HG03025 (cell line): ENCODE results near the gene PIGV.

Experiments used
- ATAC-seq: cut with Tn5 transposase; IDR thresholded peaks from one replicate; pipeline ENCODE4 v1.9.1; 2021; ENCODE audit warnings: mild to moderate bottlenecking, moderate library complexity; ENCODE audit not compliant: unreplicated experiment, low FRiP score

PIGV gene

DNA sequence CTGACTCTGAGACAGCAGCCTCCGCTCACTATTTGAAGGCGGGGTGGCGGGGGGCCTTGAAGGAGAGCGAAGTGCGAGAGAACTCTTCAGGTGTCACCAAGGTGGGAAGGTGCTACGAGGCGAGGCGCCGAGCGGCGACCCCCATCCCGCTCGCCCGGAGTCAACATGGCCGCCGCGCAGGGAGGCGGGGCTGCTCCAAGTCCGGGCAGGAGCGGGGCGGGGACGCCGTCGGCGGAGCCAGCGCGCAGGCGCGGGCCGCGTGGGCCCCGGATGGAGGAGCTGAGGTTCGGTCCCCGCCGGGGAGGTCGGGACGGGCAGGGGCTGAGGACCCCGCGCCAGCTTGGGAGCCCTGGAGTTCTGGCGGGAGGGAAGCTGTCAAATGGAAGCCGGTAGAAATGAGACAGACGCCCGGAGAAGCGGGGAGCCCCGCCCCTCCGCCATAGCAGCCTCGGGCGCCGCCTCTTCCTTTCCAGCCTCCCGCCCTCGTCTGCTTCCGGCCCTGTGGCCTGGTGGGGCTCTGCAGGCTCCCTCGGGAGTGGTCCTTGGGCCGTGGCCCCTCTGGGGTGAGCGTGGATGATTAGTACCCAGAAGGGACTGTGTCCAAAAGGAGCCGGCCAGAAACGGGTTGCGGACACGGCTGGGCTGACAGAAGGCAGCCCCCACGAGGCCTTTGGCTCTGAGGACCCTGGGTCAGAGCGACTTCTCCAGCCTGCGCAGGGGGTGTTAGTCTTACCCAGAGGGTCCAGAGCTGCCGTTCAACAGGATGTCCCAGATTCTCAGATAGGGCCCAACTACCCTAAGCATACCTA lies at the start of gene PIGV:
PIGV (plus strand) TSS at position 245 of the 809 bp plus-strand sequence. CDS start 2,866 bp downstream, outside the sequence.
- ATAC-seq: peak; percentile 63

DNA sequence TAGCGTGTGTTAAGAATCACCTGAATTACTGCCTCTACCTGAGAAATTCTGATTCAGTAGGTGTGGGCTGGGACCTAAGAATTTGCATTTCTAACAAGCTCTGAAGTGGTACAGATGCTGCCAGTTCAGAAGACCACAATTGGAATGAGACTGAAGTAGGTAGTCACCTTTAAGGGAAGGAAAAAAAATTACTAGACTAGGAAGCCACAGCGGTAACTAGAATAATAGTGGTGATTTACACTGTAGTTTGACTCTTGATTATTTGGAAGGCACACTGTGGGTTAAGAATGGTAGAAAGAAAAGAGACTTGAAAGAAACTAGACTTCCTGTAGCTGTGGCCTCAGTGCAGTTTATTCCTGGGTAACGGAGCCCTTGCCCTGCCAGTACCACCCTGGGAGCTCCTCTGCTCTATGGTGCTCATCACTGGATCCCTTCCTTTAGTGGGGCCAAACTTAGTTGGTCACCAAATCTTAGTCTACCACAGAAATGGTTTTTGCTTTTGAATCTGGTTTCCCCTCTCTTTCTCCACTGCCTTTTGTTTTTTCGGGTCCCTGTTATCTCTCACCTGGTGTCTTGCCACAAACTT lies 48.3 kb upstream of the PIGV start:
- no peak for ATAC-seq

DNA sequence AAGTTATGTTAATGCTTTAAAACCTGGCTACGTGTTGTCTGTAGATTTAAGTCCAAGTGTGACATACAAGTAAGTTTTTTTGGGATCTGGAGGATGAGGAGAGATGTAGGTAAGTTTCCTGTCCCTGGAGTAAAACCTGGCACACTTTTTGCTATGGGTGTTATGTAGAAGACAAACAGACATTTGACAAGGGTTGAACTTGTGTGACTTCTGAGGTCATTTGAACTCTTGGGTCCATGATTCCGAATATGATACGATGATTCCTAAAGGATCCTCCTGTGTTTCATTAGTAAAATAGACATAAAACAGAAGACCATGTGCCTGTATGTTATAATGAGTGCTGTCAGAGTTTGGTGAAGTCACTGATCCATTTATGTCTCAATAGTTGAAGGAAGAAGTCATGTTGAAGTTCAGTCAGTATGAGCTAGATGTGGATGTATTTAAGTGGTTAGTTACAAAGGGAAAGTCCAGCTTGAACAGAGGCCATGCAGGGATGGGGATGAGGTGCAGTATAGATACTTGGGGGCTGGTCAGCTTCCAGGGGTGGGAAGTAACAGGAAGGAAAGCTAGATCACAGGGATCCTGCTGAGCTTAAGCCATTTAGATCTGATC lies 47.6 kb upstream of the PIGV start:
- no peak for ATAC-seq

DNA sequence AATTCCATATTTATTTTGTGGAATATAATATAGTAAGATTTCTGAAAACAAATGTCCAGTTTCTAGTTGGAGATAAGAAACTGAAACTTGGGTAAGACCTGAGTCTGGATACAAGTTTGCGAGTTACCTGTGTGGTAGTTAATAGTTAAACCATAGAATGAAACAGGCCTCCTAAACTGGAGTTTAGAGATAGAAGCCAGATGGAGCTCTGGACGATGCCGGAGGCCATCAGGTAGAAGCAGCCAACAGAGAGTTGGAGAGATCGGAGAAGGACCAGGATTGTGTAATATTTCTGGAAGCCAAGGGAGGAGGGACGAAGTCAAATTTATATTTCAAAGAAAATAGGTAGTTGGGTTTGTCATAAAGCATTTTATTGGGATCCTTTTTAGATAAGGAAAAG lies 46.8 kb upstream of the PIGV start:
- ATAC-seq: no peak

DNA sequence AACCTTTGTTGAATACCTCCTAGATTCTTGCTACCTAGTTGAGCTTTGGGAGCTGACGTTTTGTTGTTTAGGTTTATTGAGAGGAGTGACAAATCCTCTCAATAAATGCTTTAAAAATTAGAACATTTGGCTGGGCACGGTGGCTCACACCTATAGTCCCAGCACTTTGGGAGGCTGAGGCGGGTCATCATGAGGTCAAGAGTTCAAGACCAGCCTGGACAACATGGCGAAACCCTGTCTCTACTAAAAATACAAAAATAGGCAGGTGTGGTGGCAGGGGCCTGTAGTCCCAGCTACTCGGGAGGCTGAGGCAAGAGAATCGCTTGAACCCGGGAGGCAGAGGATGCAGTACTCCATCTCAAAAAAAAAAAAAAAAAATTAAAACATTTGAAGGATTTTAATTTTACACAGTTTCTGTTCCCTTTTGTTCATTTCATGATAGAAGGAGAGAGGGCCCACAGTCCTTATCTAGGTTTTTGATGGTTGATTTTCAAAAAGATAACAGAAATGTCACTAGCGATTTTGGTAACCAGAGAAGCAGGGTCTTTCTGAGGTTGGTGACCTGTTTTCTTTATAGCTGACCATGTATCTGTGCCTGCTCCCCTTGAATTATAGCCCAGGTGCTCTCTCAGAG lies 44.2 kb upstream of the PIGV start:
- ATAC-seq: no peak

DNA sequence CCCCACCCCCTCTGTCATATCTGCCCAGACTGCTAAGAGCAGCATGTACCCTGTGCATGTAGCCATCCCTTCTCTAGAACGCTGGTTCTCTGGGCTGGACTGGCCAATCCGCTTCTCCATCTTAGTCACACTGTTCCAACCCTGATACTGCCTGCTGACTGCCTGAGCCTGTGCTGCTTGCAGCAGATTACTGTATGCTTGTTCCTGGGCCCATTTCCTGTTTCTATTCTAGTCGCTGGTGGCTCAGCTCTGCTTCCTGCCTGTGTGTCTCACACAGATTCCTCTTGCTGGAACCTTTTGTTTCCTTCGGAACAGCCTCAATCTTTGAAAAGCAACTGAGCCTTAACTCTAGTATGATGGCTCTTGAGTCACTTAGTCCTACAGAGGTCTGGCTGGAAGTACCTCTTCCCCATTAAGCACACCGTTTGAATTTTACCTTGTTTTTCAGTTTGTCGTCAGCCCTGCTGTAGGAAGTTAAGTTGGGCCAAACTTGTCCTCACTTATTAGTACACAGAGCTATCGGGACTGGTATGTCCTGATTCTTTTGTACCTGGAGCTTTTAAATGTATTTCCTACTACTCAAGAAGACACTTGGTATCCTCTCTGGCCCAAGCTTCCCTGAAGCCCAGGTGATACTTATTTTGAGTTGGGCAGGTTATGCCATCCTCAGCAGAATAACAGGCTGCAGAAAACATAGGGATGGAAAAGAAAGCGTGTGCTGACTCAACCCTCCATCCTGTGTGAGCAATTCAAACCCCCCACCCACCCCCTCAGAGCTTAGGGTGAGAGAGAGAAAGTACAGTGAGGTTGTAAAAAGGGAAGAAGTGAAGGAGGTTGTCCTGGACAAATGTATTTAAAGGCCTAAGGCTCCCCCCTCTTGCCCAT lies 43.4 kb upstream of the PIGV start:
- ATAC-seq: peak; percentile 94

DNA sequence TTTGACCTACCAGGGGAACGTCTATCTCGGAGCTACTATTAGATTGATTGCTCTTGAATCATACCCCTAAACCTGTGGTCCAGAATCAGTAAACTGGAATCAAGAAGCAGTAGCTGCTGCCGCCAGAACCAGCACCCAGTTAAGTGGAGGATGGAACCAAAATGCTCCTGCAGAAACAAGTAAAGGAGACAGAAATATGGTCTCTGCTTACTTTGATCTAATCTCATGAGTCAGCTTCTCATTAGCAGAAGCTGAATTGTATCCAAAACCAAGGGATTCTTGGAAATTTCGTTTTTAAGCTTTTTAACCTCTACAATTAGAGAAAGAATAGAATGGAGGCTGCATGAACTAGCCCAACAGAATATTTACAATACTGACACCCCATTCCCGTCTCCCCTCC lies 42.6 kb upstream of the PIGV start:
- no peak for ATAC-seq

DNA sequence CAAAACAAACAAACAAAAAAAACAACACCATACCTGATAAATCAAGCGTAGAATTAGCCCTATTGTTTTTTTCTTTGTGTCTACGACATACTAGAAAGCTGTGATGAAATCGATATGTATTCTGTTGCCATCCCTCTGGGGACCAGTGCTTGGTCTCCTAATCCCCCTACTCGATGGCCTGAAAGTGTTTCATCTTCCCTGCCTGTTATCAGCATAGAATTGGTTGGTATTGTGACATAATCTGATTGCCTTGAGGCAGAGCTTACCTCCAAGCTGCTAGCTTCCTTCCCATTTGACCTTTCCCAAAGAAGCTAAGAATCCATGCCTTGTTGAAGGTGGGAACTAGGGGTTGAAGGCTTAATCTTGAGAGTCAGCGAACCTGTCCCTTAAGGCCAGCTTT lies 40.7 kb upstream of the PIGV start:
- ATAC-seq: no peak

DNA sequence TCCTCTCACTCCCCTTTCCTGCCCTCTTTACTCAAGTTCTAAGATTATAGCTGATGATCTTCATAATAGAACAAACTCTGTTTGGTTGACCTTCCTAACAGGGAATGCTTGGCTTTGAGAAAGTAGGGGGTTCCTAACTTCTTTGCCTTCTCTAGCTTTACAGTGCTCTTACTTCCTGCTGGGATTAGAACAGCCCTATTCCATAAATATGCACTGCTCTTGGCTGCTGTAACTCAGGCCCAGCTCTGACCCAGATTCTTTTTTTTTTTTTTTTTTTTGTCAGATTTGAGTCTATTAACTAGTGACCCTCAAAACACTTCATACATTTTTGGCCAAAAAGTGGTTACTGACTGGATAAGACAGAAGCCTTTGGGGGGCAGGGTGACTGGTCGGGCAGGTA lies 39.4 kb upstream of the PIGV start:
- ATAC-seq: no peak

DNA sequence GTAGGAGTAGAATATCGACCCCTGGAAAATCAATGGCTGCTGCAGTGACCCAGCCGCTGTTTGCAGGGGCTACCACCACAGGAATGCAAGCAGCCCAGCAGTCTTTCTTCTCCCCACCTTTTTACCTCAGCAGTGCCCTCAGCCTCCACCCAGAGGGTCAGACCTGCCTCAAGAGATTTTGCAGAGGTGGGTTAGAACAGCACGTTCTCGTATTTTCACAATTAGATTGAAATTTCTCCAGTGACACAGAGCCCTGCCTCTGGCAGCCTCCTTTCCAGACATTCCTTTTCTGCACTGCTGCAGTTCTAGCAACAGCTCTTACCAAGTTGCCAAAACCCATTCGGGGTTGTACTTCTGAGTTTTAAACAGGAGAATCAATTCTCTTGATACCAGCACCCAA lies 38.3 kb upstream of the PIGV start:
- no peak for ATAC-seq

DNA sequence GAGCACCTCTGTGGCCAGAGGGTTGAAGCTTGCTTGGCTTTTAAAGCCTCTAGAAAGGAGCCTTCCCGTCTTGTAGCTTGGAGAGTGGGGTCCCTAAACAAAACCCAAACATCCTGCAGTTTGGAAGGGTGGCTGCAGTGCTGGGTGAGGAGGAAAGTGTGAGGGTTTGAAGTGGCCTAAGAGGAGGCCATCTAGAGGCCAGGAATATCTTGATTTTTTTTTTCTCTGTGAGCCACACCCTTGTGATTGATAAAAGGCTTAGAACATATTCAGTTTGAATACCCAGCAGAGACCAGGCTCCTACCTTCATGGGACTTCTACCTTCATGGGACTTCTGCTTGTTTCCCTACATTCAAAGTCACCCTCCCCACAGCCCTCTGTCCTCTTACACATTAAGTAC lies 37.3 kb upstream of the PIGV start:
- no peak for ATAC-seq

DNA sequence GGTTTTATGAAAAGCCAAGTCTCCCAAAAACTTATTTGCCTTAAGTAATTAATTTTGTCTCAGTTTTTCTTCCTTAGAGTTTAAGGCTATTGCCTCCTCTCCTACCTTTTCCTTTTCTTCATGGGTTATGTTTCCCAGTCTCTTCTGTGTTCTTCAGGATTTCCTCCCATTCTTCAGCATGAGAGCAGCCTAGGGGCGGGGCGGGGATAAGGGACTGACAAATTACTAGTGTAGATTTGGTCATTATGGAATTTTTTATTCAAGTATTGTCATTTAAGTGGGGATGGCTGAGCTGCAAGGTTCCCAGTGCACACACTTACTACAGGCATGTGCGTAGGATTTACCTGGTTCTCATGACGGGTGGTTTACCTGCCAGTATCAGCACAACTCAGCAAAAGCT lies 35.2 kb upstream of the PIGV start:
- ATAC-seq: no peak

DNA sequence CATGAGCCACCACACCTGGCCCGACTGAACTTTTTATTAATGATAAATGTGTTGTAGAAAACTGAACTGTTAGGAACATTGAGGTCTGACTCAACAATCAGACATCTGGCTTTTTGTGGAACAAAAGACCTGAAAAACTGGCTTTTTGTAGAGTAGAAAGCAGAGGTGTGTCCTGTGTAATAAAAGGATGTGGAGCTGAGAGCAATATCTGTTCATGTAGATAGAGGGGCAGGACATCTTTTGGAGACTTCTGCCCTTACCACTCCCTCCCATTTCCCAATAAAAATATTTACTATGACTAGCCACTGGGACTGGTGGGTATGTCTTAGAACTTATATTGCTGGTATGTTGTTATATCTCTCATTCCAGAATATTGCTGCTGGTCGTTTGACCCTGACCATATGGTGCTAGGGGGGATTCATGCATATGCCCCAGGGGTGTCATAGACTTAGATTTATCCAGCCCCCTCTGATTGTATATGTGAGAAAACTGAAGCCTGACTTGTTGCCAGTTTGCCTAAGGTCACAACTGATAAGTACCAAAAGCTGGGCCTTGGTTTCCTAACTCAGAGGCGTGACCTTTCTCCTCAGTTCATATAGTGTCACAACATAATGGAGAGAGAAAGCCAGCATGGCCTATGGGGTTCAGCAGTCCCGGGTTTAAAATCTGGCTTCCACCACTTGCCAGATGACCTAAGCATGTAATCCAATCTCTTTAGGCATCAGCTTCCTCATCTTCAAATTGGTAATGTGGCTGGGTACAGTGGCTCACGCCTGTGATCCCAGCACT lies 33.5 kb upstream of the PIGV start:
- no peak for ATAC-seq

DNA sequence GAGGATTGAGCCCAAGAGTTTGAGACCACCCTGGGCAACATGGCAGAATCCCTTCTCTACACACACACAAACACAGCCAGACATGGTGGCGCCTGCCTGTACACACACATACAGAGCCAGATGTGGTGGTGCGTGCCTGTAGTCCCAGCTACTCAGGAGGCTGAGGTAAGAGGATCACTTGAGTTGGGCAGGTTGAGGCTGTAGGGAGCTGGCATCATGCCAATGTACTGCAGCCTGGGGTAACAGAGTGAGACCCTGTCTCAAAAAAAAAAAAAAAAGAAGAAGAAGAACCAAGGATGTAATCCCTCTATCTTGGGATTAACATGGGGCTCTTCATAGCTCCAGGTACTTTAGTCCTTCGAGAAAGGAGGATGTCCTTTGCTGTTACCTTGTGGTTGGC lies 29.4 kb upstream of the PIGV start:
- no peak for ATAC-seq

DNA sequence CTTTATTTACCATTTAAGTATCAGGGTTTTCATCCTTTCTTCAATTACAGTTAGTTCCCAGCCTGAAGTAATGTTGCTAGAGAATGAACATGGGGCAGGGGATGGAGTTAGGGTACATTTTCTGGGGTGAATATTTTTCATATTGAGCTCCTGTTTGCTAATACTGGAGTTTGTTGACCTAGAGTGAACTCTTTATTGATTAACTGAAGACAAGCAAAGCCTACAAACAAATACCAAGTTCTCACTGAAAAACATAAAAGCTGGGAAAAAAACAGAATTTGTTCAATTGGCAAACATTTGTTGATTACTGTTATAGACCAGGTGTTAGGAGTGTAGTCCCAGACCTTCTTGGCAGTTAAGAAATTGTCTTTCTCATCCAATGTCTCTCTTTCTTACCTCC lies 28.2 kb upstream of the PIGV start:
- ATAC-seq: no peak

DNA sequence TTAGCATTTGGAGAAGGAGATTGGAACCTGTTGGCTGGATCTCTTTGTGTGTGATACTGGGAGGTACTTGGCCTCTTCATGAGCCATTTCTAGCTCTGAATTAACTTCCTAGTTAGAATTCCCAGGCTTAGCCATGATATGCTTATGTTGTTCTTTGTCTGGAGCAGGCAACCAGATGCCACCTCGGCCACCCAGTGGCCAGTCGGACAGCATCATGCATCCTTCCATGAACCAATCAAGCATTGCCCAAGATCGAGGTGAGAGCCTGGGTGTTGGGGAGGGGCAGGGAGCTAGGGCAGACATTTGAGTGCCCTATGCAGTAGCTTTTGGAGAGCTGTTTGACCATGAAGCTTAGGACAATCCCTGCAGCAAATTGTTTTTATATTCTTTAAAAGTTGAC lies 26.5 kb upstream of the PIGV start:
- no peak for ATAC-seq

DNA sequence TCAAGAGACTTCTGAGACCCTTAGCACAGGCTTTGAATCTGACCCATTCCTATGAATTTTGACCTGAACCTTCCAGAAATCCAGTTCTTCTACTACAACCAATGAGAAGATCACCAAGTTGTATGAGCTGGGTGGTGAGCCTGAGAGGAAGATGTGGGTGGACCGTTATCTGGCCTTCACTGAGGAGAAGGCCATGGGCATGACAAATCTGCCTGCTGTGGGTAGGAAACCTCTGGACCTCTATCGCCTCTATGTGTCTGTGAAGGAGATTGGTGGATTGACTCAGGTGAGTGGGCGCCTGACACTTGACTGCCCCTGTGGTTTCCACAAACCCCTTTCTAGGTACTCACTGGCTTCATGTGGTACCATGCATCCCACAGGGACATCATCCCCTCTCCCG lies 20.0 kb upstream of the PIGV start:
- no peak for ATAC-seq

DNA sequence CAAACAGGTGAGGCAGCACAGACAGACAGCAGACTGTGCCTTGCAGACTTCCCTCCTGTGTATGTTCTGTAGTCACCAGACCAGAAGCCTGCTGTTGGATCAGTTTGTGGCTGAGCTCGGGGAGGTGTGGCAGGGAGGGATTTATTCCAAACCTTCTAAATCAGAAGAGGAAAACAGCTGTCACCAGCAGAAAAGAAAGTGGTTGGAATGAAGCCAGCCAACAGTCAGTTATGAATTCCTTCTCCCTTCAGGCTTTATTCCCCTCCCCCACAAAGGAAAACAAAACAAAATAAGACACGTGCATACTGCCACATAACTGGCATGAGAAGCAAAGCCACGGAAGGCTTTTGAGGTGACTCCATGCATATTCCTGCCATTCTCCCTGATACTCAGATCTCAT lies 19.0 kb upstream of the PIGV start:
- ATAC-seq: no peak

DNA sequence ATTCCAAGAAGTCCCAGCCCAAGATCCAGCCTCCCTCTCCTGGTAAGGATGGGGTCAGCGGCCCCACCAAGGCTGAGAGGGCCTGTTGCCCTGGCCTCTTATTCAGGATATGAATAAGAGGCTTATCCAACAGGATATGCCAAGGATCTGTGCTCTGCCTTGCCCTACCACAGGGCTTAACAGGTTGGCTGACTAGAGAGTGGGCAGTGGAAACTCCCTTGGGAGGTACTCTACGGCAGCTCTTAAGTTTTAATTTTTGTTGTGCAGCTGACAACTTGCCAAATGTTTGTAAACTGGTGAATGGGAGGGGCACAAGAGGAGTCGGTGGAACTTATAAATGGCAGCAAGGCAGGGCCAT lies 16.5 kb upstream of the PIGV start:
- no peak for ATAC-seq
